GM18517 (cell line): ENCODE data around the gene APEX2.
"Not testable (repeated sequence)": the region's sequence is repeated elsewhere in the genome, so short reads cannot be mapped to it uniquely, and the experiment has no call there.

ENCODE experiments used
- ATAC-seq: cut with Tn5 transposase; IDR thresholded peaks from one replicate; pipeline ENCODE4 v1.9.1; 2021; ENCODE audit warnings: mild to moderate bottlenecking, moderate library complexity; ENCODE audit not compliant: unreplicated experiment

The APEX2 gene

GRCh38 chrX:54999717-55000598 lies at the start of gene APEX2:
TSS of gene APEX2 (plus strand) at chrX:55000363. CDS start at chrX:55000423, 60 bp downstream.
- ATAC-seq: peak; percentile 91

GRCh38 chrX:54950730-54951375 lies 49.3 kb upstream of the APEX2 start:
- ATAC-seq: no peak

GRCh38 chrX:54961750-54962149 lies 38.4 kb upstream of the APEX2 start:
- no peak for ATAC-seq

GRCh38 chrX:54964766-54965497 lies 35.2 kb upstream of the APEX2 start:
- no peak for ATAC-seq

- ATAC-seq: no peak
These were observed 22.8 kb upstream of the APEX2 start for GRCh38 chrX:54977387-54977786.

GRCh38 chrX:54978448-54978847 lies 21.7 kb upstream of the APEX2 start:
- ATAC-seq: no peak

- ATAC-seq: no peak
These were observed 20.7 kb upstream of the APEX2 start for GRCh38 chrX:54979432-54979831.

GRCh38 chrX:54980334-54980733 lies 19.8 kb upstream of the APEX2 start:
- ATAC-seq: no peak

GRCh38 chrX:54983306-54983705 lies 16.9 kb upstream of the APEX2 start:
- not testable (repeated sequence) for ATAC-seq

- ATAC-seq: no peak
These were observed 8.5 kb upstream of the APEX2 start for GRCh38 chrX:54991706-54992105.

- no peak for ATAC-seq
These were observed 7.1 kb upstream of the APEX2 start for GRCh38 chrX:54992911-54993622.

- no peak for ATAC-seq
These were observed 6.1 kb upstream of the APEX2 start, which contains the start of gene PFKFB1 for GRCh38 chrX:54994099-54994498. TSS of gene PFKFB1 (minus strand) at chrX:54994188. CDS start at chrX:54994007, 181 bp downstream.

GRCh38 chrX:54994668-54995351 lies 5.4 kb upstream of the APEX2 start:
- ATAC-seq: no peak

GRCh38 chrX:54995621-54996020 lies 4.5 kb upstream of the APEX2 start:
- ATAC-seq: no peak

- ATAC-seq: no peak
These were observed 4.1 kb downstream of the APEX2 start for GRCh38 chrX:55004231-55004630.

GRCh38 chrX:55005256-55005655 lies 5.1 kb downstream of the APEX2 start:
- ATAC-seq: no peak

- no peak for ATAC-seq
These were observed 6.9 kb downstream of the APEX2 start for GRCh38 chrX:55006827-55007621.

GRCh38 chrX:55007656-55008055 lies 7.5 kb downstream of the APEX2 start:
- no peak for ATAC-seq

- no peak for ATAC-seq
These were observed 8.6 kb downstream of the APEX2 start for GRCh38 chrX:55008571-55009358.
